Uterus (tissue), 4 donors: Measurements from ENCODE around the gene AMPD2. TPM values are rescaled to one million over a fixed set of nuclear protein-coding genes. Genes with fewer than 3 reads are reported as not detected.

ENCODE experiments used
- DNase-seq, 2 donors: peaks; one replicate each; pipeline ENCODE4 v3.0.0-alpha.2; 2019 to 2020
- H3K27ac ChIP-seq, 2 donors: fragments of 200-600 bp; sonication (generic); 1 replicate in 1 of 2; 2 replicates in 1 of 2; pipeline ENCODE4 v1.5.1; 2016 to 2018
- H3K27me3 ChIP-seq, 2 donors: fragments of 200-600 bp; sonication (generic); one replicate each; pipeline ENCODE4 v1.5.1; 2018 to 2019; ENCODE audit warnings: control low read depth in 1 of 2
- H3K36me3 ChIP-seq, 2 donors: fragments of 200-600 bp; sonication (generic); one replicate each; pipeline ENCODE4 v1.5.1; 2019; ENCODE audit warnings: control low read depth in 1 of 2
- H3K4me1 ChIP-seq, 2 donors: fragments of 200-600 bp; sonication (generic); one replicate each; pipeline ENCODE4 v1.5.1; 2018 to 2019; ENCODE audit warnings: control low read depth in 1 of 2
- H3K4me3 ChIP-seq, 2 donors: fragments of 200-600 bp; sonication (generic); 1 replicate in 1 of 2; 2 replicates in 1 of 2; pipeline ENCODE4 v1.5.1; 2018 to 2019; ENCODE audit warnings: mild to moderate bottlenecking in 1 of 2
- H3K9me3 ChIP-seq, 2 donors: fragments of 200-600 bp; sonication (generic); one replicate each; pipeline ENCODE4 v1.5.1; 2019; ENCODE audit warnings: control low read depth in 1 of 2
- POLR2A ChIP-seq, 2 donors: fragments of 450-650 bp; IDR thresholded peaks; one replicate each; pipeline ENCODE4 v1.6.1; 2016; ENCODE audit warnings: antibody characterized with exemption in 2 of 2, mild to moderate bottlenecking in 1 of 2, moderate library complexity in 1 of 2
- intact Hi-C: fragments of 100-400 bp; cut with DNase I; formaldehyde crosslinking; loops from one replicate; pipeline ENCODE4 v1.15.1; 2023; ENCODE audit warnings: low total_unique reads
- total RNA-seq, 4 donors: library from RNA; depleted of rRNA in 3 of 4; stranded (reverse); fragments of >200 nt in 3 of 4; gene quantifications; one replicate each; pipeline versions ENCODE4 v1.1.0 to v1.2.4, GENCODE V29; 2014 to 2023
- TF ChIP-seq, protein P1 (sequence below), 4 experiments: fragments of 200-600 bp in 2 of 4; fragments of 450-650 bp in 2 of 4; sonication (generic) in 2 of 4; IDR thresholded peaks; one replicate each; pipeline ENCODE4 v1.5.1; 2016 to 2019; ENCODE audit warnings: antibody characterized with exemption in 4 of 4, mild to moderate bottlenecking in 2 of 4, moderate library complexity in 1 of 4
- donor health status: DM: yes; HTN: yes; CAD: no.

Gene AMPD2
- total RNA-seq, 4 donors from 2014 or later = 30.9 to 91.2 (median 73.2) TPM

DNA sequence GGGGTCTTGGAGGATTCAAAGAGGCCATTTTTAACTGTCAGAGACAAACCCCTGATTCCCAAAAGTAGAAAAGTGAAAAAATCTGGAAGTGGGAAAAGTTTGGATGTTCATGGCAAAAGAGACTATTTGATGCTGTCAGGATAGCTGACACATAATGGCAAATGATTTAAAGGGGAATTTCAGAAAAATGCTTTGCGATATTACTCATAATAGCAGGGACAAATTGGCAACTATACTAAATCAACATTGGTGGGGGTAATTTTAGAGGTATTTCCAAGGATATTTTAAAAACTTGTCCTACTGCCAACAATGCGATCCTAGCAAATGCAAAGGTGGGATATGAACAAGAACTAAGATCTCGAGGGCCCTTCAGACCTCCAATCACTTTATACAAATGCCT, 31.0 kb downstream of the AMPD2 start:
- no peaks in the 10 kb centered on the region for H3K9me3 ChIP-seq
- H3K36me3 ChIP-seq = no peaks in the 10 kb centered on the region
- H3K4me1 ChIP-seq = no peaks in the 10 kb centered on the region
- H3K27ac ChIP-seq = no peak overlapping the region
- intact Hi-C loops = loop anchor here (10.0 kb wide), 1 partner anchor 334 kb away; the partner anchor contains the start of gene AHCYL1
- no peak overlapping the region for H3K4me3 ChIP-seq
- DNase-seq = no peak
- no peaks in the 10 kb centered on the region for H3K27me3 ChIP-seq
- TF ChIP-seq, protein P1, sequence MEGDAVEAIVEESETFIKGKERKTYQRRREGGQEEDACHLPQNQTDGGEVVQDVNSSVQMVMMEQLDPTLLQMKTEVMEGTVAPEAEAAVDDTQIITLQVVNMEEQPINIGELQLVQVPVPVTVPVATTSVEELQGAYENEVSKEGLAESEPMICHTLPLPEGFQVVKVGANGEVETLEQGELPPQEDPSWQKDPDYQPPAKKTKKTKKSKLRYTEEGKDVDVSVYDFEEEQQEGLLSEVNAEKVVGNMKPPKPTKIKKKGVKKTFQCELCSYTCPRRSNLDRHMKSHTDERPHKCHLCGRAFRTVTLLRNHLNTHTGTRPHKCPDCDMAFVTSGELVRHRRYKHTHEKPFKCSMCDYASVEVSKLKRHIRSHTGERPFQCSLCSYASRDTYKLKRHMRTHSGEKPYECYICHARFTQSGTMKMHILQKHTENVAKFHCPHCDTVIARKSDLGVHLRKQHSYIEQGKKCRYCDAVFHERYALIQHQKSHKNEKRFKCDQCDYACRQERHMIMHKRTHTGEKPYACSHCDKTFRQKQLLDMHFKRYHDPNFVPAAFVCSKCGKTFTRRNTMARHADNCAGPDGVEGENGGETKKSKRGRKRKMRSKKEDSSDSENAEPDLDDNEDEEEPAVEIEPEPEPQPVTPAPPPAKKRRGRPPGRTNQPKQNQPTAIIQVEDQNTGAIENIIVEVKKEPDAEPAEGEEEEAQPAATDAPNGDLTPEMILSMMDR (IDR thresholded peaks at IDR 0.05) = no peak
- no peak for TF ChIP-seq POLR2A (IDR thresholded peaks at IDR 0.05)

DNA sequence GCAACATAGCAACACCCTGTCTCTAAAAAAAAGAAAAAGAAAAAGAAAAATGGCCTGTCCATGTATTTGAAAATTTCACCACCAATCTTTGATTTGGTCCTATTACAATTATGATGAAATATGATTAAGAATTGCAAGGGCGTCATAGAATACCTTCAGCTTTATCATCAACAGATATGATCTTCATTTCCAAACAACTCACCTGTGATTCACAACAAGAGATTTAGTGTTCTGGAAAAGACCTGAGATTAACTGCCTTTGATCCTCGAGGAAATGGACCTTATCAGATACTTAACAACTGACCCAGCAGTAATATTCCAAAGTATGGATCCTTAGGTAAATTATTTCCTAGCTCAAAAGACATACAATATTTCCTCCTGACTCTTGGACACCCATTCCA, 32.8 kb downstream of the AMPD2 start:
- Histone ChIP-seq H3K27me3 (no peaks in the 10 kb centered on the region), H3K9me3 (no peaks in the 10 kb centered on the region), H3K4me3 (no peak overlapping the region), H3K27ac (no peak overlapping the region), H3K4me1 (no peaks in the 10 kb centered on the region), H3K36me3 (no peaks in the 10 kb centered on the region)
- no peak for DNase-seq
- TF ChIP-seq, protein P1 (IDR thresholded peaks at IDR 0.05) = no peak
- TF ChIP-seq POLR2A (IDR thresholded peaks at IDR 0.05) = no peak
- intact Hi-C loops = loop anchor here (10.0 kb wide), 1 partner anchor 332 kb away; the partner anchor contains the start of gene AHCYL1

DNA sequence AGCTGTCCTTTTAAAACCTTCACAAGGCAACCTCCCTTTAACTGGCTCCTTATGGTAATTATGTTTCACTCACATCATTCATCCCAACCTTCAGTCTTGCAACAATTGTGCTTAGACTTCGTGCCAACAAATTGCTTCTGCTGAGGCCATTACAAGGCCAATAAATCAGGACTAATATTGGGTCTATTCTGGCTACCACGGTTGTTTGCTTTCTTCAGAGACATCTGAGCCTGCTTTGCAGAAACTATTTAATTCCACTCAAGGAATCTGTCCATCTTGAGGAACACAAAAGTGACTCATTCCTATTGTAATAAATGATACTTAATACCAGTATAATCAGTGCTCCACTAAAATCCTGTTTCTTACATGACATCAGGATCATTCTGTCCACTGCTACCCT, 33.7 kb downstream of the AMPD2 start:
- TF ChIP-seq POLR2A (IDR thresholded peaks at IDR 0.05) = no peak
- TF ChIP-seq, protein P1 (IDR thresholded peaks at IDR 0.05) = no peak
- no peak overlapping the region for H3K4me3 ChIP-seq
- no peaks in the 10 kb centered on the region for H3K27me3 ChIP-seq
- H3K36me3 ChIP-seq = no peaks in the 10 kb centered on the region
- H3K4me1 ChIP-seq = no peaks in the 10 kb centered on the region
- no peak overlapping the region for H3K27ac ChIP-seq
- no peak for DNase-seq
- intact Hi-C loops = loop anchor here (10.0 kb wide), 1 partner anchor 331 kb away; the partner anchor contains the start of gene AHCYL1
- no peaks in the 10 kb centered on the region for H3K9me3 ChIP-seq

DNA sequence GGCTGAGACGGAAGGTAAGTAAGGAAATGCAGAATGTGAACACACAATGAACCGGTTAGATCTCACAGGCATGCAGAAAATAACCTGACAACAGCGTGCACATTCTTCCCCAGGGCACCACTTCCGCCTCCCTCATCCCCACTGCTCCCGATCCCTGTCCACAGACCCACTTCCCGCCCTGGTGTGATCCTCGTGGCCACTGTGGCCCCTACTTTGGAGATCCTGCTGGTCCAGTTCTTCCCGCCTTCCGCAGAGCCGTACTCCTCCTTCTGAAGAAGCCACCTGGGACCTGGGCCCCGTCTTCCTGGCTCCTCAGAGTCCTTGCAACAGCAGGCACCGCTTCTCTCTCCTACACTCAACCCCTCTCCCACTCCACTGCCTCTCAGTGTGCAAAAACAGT, 34.9 kb downstream of the AMPD2 start:
- DNase-seq = no peak
- H3K9me3 ChIP-seq = no peaks in the 10 kb centered on the region
- no peaks in the 10 kb centered on the region for H3K4me1 ChIP-seq
- H3K36me3 ChIP-seq = no peaks in the 10 kb centered on the region
- H3K4me3 ChIP-seq = no peak overlapping the region
- TF ChIP-seq POLR2A (IDR thresholded peaks at IDR 0.05) = no peak
- TF ChIP-seq, protein P1 (IDR thresholded peaks at IDR 0.05) = no peak
- H3K27me3 ChIP-seq = no peaks in the 10 kb centered on the region
- intact Hi-C loops = loop anchor here (10.0 kb wide), 1 partner anchor 330 kb away; the partner anchor contains the start of gene AHCYL1
- H3K27ac ChIP-seq = peak overlapping the region in 1 of 2 donors; percentile 88

DNA sequence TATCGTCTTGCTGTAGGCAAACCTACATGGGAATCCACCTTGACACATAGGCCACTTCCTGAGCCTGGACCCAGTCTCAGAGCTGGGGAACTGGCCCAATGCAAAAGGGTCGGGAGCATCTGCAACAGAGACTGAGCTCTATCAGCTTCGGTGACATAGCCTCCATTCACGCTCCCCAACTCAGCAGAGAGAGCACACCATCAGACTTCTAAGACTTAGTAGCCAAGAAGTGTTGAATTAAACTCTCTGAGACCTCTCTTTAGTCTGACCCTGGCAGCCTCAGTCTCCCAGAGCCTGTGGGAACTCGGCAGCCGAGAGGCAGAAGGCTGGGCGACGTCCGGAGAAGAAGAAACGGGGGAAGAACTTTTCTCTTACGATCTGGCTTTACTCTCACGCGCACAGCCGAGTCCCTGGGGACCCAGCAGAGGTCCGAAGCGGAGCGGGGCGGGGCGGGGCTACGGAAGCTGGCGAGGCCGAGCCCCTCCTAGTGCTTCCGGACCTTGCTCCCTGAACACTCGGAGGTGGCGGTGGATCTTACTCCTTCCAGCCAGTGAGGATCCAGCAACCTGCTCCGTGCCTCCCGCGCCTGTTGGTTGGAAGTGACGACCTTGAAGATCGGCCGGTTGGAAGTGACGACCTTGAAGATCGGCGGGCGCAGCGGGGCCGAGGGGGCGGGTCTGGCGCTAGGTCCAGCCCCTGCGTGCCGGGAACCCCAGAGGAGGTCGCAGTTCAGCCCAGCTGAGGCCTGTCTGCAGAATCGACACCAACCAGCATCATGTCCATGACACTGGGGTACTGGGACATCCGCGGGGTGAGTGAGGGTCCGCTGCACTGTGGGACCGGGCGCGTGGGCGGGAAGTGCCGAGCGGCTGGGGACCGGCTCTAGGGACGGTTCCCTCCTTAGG, 36.2 kb downstream of the AMPD2 start, which contains the start of gene GSTM4:
Gene GSTM4, plus strand, starts transcription at position 485 of the 905 bp plus-strand sequence. Its CDS starts 291 bp downstream, at position 776.
- DNase-seq = peak; percentile 88
- Histone ChIP-seq H3K4me1 (no peaks in the 10 kb centered on the region), H3K27me3 (no peaks in the 10 kb centered on the region), H3K9me3 (no peaks in the 10 kb centered on the region), H3K36me3 (no peaks in the 10 kb centered on the region), H3K4me3 (peak within 1 kb of the TSS; percentile 48 to 54), H3K27ac (peak within 1 kb of the TSS; percentile 82 to 88)
- intact Hi-C loops = loop anchor here (10.0 kb wide), 1 partner anchor 329 kb away; the partner anchor contains the start of gene AHCYL1
- TF ChIP-seq, protein P1 (IDR thresholded peaks at IDR 0.05) = peak; percentile 13 to 35 (median 20)
- peak in 1 of 2 donors; percentile 43 for TF ChIP-seq POLR2A (IDR thresholded peaks at IDR 0.05)
